ENCODE results near the gene DHFR.
A peak's percentile ranks its signal among the peaks of the same experiment; 100 is the strongest.

Gene DHFR

GRCh38 chr5:80623999-80624398 is 30.8 kb downstream of the DHFR start:
- peaks cover 35 to 50% of the 10 kb centered on the region in 2 experiments for H3K4me1 ChIP-seq (ENCODE audit: control insufficient read depth in 1 of 2, insufficient read depth in 1 of 2, low read depth in 1 of 2, low read length in 1 of 2)
- peak overlapping the region; percentile 81 for H3K27ac ChIP-seq
- H3K4me3 ChIP-seq (ENCODE audit: low read depth in 1 of 2, low read length in 1 of 2): peak overlapping the region in 1 of 2 experiments; percentile 7
- no peak for TF ChIP-seq CTCF (IDR thresholded peaks at IDR 0.05)
- no peaks in the 10 kb centered on the region for H3K27me3 ChIP-seq
- no peaks in the 10 kb centered on the region for H3K36me3 ChIP-seq
- H3K9me3 ChIP-seq: no peaks in the 10 kb centered on the region

GRCh38 chr5:80622756-80623155 is 32.0 kb downstream of the DHFR start:
- peak overlapping the region; percentile 81 for H3K27ac ChIP-seq
- H3K27me3 ChIP-seq: no peaks in the 10 kb centered on the region
- H3K36me3 ChIP-seq: no peaks in the 10 kb centered on the region
- peaks cover 34 to 45% of the 10 kb centered on the region in 2 experiments for H3K4me1 ChIP-seq (ENCODE audit: control insufficient read depth in 1 of 2, insufficient read depth in 1 of 2, low read depth in 1 of 2, low read length in 1 of 2)
- no peak overlapping the region for H3K4me3 ChIP-seq (ENCODE audit: low read depth in 1 of 2, low read length in 1 of 2)
- H3K9me3 ChIP-seq: no peaks in the 10 kb centered on the region
- TF ChIP-seq CTCF (IDR thresholded peaks at IDR 0.05): no peak

GRCh38 chr5:80620211-80620610 is 34.6 kb downstream of the DHFR start:
- TF ChIP-seq CTCF (IDR thresholded peaks at IDR 0.05): no peak
- Histone ChIP-seq H3K4me3 (ENCODE audit: low read depth in 1 of 2, low read length in 1 of 2) (no peak overlapping the region), H3K4me1 (ENCODE audit: control insufficient read depth in 1 of 2, insufficient read depth in 1 of 2, low read depth in 1 of 2, low read length in 1 of 2) (peaks cover 34 to 45% of the 10 kb centered on the region in 2 experiments), H3K27ac (peak overlapping the region; percentile 81), H3K27me3 (no peaks in the 10 kb centered on the region), H3K36me3 (no peaks in the 10 kb centered on the region), H3K9me3 (no peaks in the 10 kb centered on the region)

- no peaks in the 10 kb centered on the region for H3K27me3 ChIP-seq
- H3K27ac ChIP-seq: no peak overlapping the region
- H3K9me3 ChIP-seq: no peaks in the 10 kb centered on the region
- no peak overlapping the region for H3K4me3 ChIP-seq (ENCODE audit: low read depth in 1 of 2, low read length in 1 of 2)
- no peak for TF ChIP-seq CTCF (IDR thresholded peaks at IDR 0.05)
- no peaks in the 10 kb centered on the region for H3K36me3 ChIP-seq
- H3K4me1 ChIP-seq (ENCODE audit: control insufficient read depth in 1 of 2, insufficient read depth in 1 of 2, low read depth in 1 of 2, low read length in 1 of 2): peaks cover 30 to 38% of the 10 kb centered on the region in 2 experiments
Measured at GRCh38 chr5:80619086-80619485, 35.7 kb downstream of the DHFR start.

GRCh38 chr5:80618438-80618837 is 36.3 kb downstream of the DHFR start:
- Histone ChIP-seq H3K36me3 (no peaks in the 10 kb centered on the region), H3K4me1 (ENCODE audit: control insufficient read depth in 1 of 2, insufficient read depth in 1 of 2, low read depth in 1 of 2, low read length in 1 of 2) (peaks cover 24 to 31% of the 10 kb centered on the region in 2 experiments), H3K4me3 (ENCODE audit: low read depth in 1 of 2, low read length in 1 of 2) (no peak overlapping the region), H3K9me3 (no peaks in the 10 kb centered on the region), H3K27ac (no peak overlapping the region), H3K27me3 (no peaks in the 10 kb centered on the region)
- no peak for TF ChIP-seq CTCF (IDR thresholded peaks at IDR 0.05)

Data from neutrophil (primary cell).